Neuronal stem cell (in vitro differentiated cells): ENCODE measurements around the gene TMA7.

ENCODE experiments used
- DNase-seq: peaks from one replicate; pipeline ENCODE4 v3.0.0-alpha.2; 2013; ENCODE audit warnings: low spot score
- H2AFZ ChIP-seq: one replicate; pipeline ENCODE4 v1.6.1; 2013; ENCODE audit warnings: mild to moderate bottlenecking, low read length, inconsistent platforms
- H2AK5ac ChIP-seq: 2 replicates; pipeline ENCODE4 v1.6.1; 2013; ENCODE audit warnings: low read depth, mild to moderate bottlenecking, inconsistent platforms, low read length, moderate library complexity, mixed read lengths
- H2BK120ac ChIP-seq: 2 replicates; pipeline ENCODE4 v1.6.1; 2013; ENCODE audit warnings: low read depth, mild to moderate bottlenecking, inconsistent platforms, low read length, moderate library complexity, mixed read lengths
- H2BK12ac ChIP-seq: one replicate; pipeline ENCODE4 v1.6.1; 2013; ENCODE audit warnings: low read length, inconsistent platforms
- H2BK15ac ChIP-seq: 2 replicates; pipeline ENCODE4 v1.6.1; 2013; ENCODE audit warnings: mild to moderate bottlenecking, low read length, inconsistent platforms, mixed read lengths
- H2BK5ac ChIP-seq: one replicate; pipeline ENCODE4 v1.6.1; 2013; ENCODE audit warnings: inconsistent platforms, mild to moderate bottlenecking, low read length, moderate library complexity
- H3K14ac ChIP-seq: one replicate; pipeline ENCODE4 v1.6.1; 2013; ENCODE audit warnings: low read length, inconsistent platforms
- H3K18ac ChIP-seq: 2 replicates; pipeline ENCODE4 v1.6.1; 2013; ENCODE audit warnings: low read length, inconsistent platforms
- H3K23ac ChIP-seq: 2 replicates; pipeline ENCODE4 v1.6.1; 2013; ENCODE audit warnings: low read depth, mild to moderate bottlenecking, mixed read lengths, low read length, inconsistent platforms; ENCODE audit not compliant: poor library complexity
- H3K27ac ChIP-seq: replicated peaks from 3 replicates; pipeline ENCODE4 v1.5.1; 2013; ENCODE audit warnings: low read length, inconsistent platforms
- H3K27me3 ChIP-seq, 3 experiments: 2 replicates each; pipeline ENCODE4 v1.6.1; 2013; ENCODE audit warnings: low read length in 3 of 3, mild to moderate bottlenecking in 2 of 3, inconsistent platforms in 1 of 3, low read depth in 1 of 3, mixed read lengths in 1 of 3, moderate library complexity in 1 of 3; ENCODE audit not compliant: control insufficient read depth in 3 of 3, insufficient read depth in 3 of 3
- H3K36me3 ChIP-seq, 2 donors: replicated peaks in 1 of 2; 2 replicates each; pipeline ENCODE4 v1.6.1; 2013; ENCODE audit warnings: low read length in 2 of 2; ENCODE audit not compliant: control insufficient read depth in 2 of 2, insufficient read depth in 2 of 2
- H3K4ac ChIP-seq: 2 replicates; pipeline ENCODE4 v1.6.1; 2013; ENCODE audit warnings: inconsistent platforms, mild to moderate bottlenecking, low read length, moderate library complexity
- H3K4me1 ChIP-seq, 2 donors: 1 replicate in 1 of 2; 2 replicates in 1 of 2; pipeline ENCODE4 v1.6.1; 2013; ENCODE audit warnings: low read length in 2 of 2, low read depth in 1 of 2; ENCODE audit not compliant: control insufficient read depth in 2 of 2, insufficient read depth in 1 of 2
- H3K4me2 ChIP-seq: one replicate; pipeline ENCODE4 v1.6.1; 2013; ENCODE audit warnings: mild to moderate bottlenecking, low read length, inconsistent platforms; ENCODE audit not compliant: insufficient read depth, poor library complexity, severe bottlenecking
- H3K4me3 ChIP-seq, 2 donors: 2 replicates each; pipeline ENCODE4 v1.5.1; 2013; ENCODE audit warnings: low read length in 2 of 2, mild to moderate bottlenecking in 2 of 2, inconsistent platforms in 1 of 2, moderate library complexity in 1 of 2
- H3K79me1 ChIP-seq: one replicate; pipeline ENCODE4 v1.6.1; 2013; ENCODE audit warnings: low read depth, mild to moderate bottlenecking, inconsistent platforms, low read length, moderate library complexity
- H3K9ac ChIP-seq: one replicate; pipeline ENCODE4 v1.6.1; 2013; ENCODE audit warnings: mild to moderate bottlenecking, low read depth, low read length, inconsistent platforms; ENCODE audit not compliant: poor library complexity
- H3K9me3 ChIP-seq, 2 donors: replicated peaks in 1 of 2; 2 replicates each; pipeline versions ENCODE3 to v1.6.1; 2013; ENCODE audit warnings: low read length in 2 of 2, mild to moderate bottlenecking in 2 of 2, inconsistent platforms in 1 of 2, low read depth in 1 of 2, mixed read lengths in 1 of 2, moderate library complexity in 1 of 2; ENCODE audit not compliant: control insufficient read depth in 2 of 2, insufficient read depth in 1 of 2
- H4K8ac ChIP-seq: one replicate; pipeline ENCODE4 v1.6.1; 2013; ENCODE audit warnings: low read depth, mild to moderate bottlenecking, inconsistent platforms, low read length, moderate library complexity
- H4K91ac ChIP-seq: one replicate; pipeline ENCODE4 v1.6.1; 2013; ENCODE audit warnings: low read length, low read depth, mild to moderate bottlenecking, inconsistent platforms; ENCODE audit not compliant: poor library complexity
- WGBS, 2 donors: extraction: QIAGEN DNeasy Blood & Tissue Kit; methylation state at CpG; one replicate each; pipeline ENCODE4 v1.1.7; 2013; ENCODE audit warnings: missing lambda C conversion rate in 2 of 2, mixed read lengths in 1 of 2; ENCODE audit not compliant: insufficient read length in 2 of 2, insufficient replicate concordance in 1 of 2; ENCODE audit errors: extremely low coverage in 2 of 2; 5-methylcytosine and 5-hydroxymethylcytosine counted together

Gene TMA7

DNA sequence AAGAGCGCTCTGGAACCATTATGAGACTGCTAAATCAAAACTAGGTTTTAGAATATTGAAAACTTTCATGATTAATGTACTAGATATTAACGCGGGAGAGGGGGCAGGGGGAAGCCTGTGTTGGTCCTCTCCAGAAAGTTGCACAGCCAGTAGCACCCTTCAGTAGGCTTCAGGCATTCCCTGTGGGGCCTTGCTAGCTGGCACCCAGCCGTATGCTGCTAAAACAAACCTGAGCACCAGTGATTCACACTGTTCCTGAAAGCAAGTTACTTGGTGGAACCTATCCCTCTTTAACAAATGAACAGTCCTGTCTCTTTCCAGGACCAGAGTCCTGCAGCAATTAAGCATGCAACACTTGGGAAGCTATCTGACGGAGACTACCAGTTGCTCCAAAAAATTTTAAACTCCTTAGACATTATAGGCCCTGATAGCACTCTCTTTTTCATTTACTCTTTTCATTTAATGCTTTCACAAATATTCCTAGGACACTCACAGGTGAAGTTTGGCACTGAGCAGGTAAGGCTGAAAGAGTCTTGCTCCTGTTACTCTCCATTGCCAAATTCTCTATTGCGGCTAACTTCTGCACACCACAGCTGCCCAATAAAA, 5.3 kb downstream of the TMA7 start:
- Histone ChIP-seq H4K8ac (no peak overlapping the region), H3K4me2 (peak overlapping the region; percentile 86), H3K27me3 (no peaks in the 10 kb centered on the region), H4K91ac (no peak overlapping the region), H3K79me1 (peaks cover 12% of the 10 kb centered on the region), H2AFZ (no peak overlapping the region), H2AK5ac (no peak overlapping the region), H3K14ac (no peak overlapping the region), H2BK120ac (no peak overlapping the region), H3K27ac (no peak overlapping the region), H2BK15ac (no peak overlapping the region), H2BK12ac (no peak overlapping the region), H3K9ac (peak overlapping the region; percentile 35), H3K23ac (no peak overlapping the region), H3K9me3 (no peaks in the 10 kb centered on the region), H3K18ac (no peak overlapping the region), H3K4ac (no peak overlapping the region), H3K36me3 (peaks cover 8 to 48% of the 10 kb centered on the region in 2 donors), H2BK5ac (no peak overlapping the region), H3K4me3 (peak overlapping the region in 1 of 2 donors; percentile 72), H3K4me1 (peaks cover 8 to 13% of the 10 kb centered on the region in 2 donors)
- no peak for DNase-seq
- no CpG with 5 or more reads among the region's 6 CpGs for WGBS, 2 donors

DNA sequence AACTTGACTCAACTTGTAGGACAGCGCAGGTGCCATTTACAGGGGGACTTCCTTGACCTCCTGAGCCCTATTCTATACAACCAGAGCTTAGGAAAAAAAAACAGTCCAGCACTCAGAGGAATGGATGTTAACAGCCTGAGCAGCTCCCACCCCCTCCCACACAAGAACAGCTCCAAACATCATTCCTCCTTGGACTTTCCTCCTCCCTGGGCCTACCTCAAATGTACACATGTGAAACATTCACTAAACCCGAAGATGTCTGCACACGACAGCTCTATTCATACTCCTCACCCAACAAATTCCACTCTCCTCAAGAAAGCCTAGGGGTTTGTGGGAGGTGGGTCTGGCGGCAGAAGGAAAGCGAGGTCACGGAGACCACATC, 6.0 kb downstream of the TMA7 start:
- no peak overlapping the region for H2BK5ac ChIP-seq
- no peaks in the 10 kb centered on the region for H3K9me3 ChIP-seq
- H3K18ac ChIP-seq = no peak overlapping the region
- H2AK5ac ChIP-seq = no peak overlapping the region
- peak overlapping the region; percentile 85 for H2AFZ ChIP-seq
- no peak overlapping the region for H2BK15ac ChIP-seq
- peaks cover 8 to 51% of the 10 kb centered on the region in 2 donors for H3K36me3 ChIP-seq
- DNase-seq = no peak
- no peak overlapping the region for H4K91ac ChIP-seq
- H3K27ac ChIP-seq = no peak overlapping the region
- no peak overlapping the region for H3K4ac ChIP-seq
- H3K14ac ChIP-seq = no peak overlapping the region
- WGBS, 2 donors = no CpG with 5 or more reads among the region's 6 CpGs
- H2BK120ac ChIP-seq = no peak overlapping the region
- H3K23ac ChIP-seq = no peak overlapping the region
- peaks cover 8 to 13% of the 10 kb centered on the region in 2 donors for H3K4me1 ChIP-seq
- no peak overlapping the region for H2BK12ac ChIP-seq
- H3K27me3 ChIP-seq = no peaks in the 10 kb centered on the region
- peaks cover 9% of the 10 kb centered on the region for H3K79me1 ChIP-seq
- H3K4me3 ChIP-seq = peak overlapping the region; percentile 72 to 86
- peak overlapping the region; percentile 98 for H3K9ac ChIP-seq
- peak overlapping the region; percentile 86 for H3K4me2 ChIP-seq
- no peak overlapping the region for H4K8ac ChIP-seq

DNA sequence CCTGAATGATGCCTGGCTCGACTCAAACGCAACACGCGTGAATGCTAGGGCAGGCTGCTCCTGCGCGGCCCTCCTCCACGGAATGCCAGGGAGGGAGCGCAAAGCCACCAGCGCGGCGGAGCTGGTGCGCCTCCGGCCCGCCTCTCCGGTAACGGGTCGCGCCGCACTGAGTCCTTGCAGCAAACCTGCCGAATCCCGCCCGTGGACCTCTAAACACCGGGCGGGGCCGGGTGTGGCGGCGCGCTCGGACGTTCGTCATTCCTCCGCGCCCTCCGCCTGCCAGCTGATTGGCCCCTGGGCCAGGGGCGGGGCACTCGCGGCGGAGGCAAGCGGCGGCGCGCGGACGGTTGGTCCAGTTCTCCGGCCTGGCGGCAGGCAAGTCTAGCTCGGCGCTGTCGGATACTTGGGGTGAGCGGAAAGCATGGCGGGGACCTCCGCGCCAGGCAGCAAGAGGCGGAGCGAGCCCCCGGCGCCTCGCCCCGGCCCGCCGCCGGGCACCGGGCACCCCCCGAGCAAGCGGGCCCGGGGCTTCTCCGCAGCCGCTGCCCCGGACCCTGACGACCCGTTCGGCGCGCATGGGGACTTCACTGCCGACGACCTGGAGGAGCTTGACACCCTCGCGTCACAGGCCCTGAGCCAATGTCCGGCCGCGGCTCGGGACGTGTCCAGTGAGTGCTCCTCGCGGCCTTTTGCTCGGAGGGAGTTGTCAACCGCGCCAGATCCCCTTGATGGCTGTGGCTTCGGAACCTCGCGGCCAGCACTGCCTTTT, 6.6 kb downstream of the TMA7 start, which contains the start of gene ATRIP:
ATRIP (plus strand) TSS at position 313 of the 769 bp plus-strand sequence; CDS start at position 422, 109 bp downstream.
- H2AK5ac ChIP-seq = no peak within 1 kb of the TSS

DNA sequence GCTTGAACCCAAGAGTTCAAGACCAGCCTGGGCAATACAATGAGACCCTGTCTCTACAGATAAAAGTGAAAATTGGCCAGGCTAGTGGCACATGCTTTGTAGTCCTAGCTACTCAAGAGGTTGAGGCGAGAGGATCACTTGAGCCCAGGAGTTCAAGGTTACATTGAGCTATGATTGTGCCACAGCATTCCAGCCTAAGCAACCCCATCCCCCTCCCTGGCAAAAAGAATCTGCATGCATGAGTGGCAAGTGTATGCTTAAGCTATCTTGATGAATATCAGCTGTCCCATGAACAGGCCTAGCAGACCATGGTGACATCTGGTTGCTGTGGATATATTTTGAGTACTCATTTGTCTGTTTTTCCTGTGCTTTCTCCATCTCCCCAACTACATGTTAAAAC, 11.2 kb downstream of the TMA7 start:
- Histone ChIP-seq H3K23ac (no peak overlapping the region), H2BK5ac (no peak overlapping the region), H3K9ac (no peak overlapping the region), H3K4me1 (peaks cover 2 to 6% of the 10 kb centered on the region in 2 donors), H3K9me3 (no peaks in the 10 kb centered on the region), H3K36me3 (peaks cover 21 to 67% of the 10 kb centered on the region in 2 donors), H3K18ac (no peak overlapping the region), H3K27ac (no peak overlapping the region), H2BK12ac (no peak overlapping the region), H2AFZ (no peak overlapping the region), H3K4me2 (no peak overlapping the region), H3K4me3 (no peak overlapping the region), H3K79me1 (peaks cover 3% of the 10 kb centered on the region), H2BK120ac (no peak overlapping the region), H3K14ac (no peak overlapping the region), H4K91ac (no peak overlapping the region), H3K4ac (no peak overlapping the region), H4K8ac (no peak overlapping the region), H2AK5ac (no peak overlapping the region), H2BK15ac (no peak overlapping the region), H3K27me3 (no peaks in the 10 kb centered on the region)
- no peak for DNase-seq
- no CpG with 5 or more reads among the region's 1 CpG for WGBS, 2 donors

More for the DNA sequence above, 6.6 kb downstream of the TMA7 start, which contains the start of gene ATRIP:
- Histone ChIP-seq H3K14ac (peak within 1 kb of the TSS; percentile 89), H4K91ac (no peak within 1 kb of the TSS), H3K18ac (peak within 1 kb of the TSS; percentile 94), H2BK12ac (no peak within 1 kb of the TSS), H3K23ac (no peak within 1 kb of the TSS), H3K27ac (peak within 1 kb of the TSS; percentile 75), H3K36me3 (peaks cover 9 to 52% of the 10 kb centered on the region in 2 donors), H3K4me2 (peak within 1 kb of the TSS; percentile 86), H2BK15ac (no peak within 1 kb of the TSS), H3K4me3 (peak within 1 kb of the TSS; percentile 72 to 86), H3K9ac (peak within 1 kb of the TSS; percentile 98), H2BK5ac (no peak within 1 kb of the TSS), H3K4me1 (peaks cover 4 to 13% of the 10 kb centered on the region in 2 donors), H3K79me1 (peaks cover 9% of the 10 kb centered on the region), H3K9me3 (no peaks in the 10 kb centered on the region), H3K4ac (no peak within 1 kb of the TSS), H3K27me3 (no peaks in the 10 kb centered on the region), H4K8ac (no peak within 1 kb of the TSS), H2AFZ (peak within 1 kb of the TSS; percentile 85), H2BK120ac (no peak within 1 kb of the TSS)
- peak; percentile 90 for DNase-seq
- no CpG with 5 or more reads among the region's 91 CpGs for WGBS, 2 donors
